Adipose tissue (tissue), 3 donors: ENCODE results near the gene GMDS. TPM values are rescaled to one million over a fixed set of nuclear protein-coding genes. Genes with fewer than 3 reads are reported as not detected.

Experiments used
- H3K27ac ChIP-seq: one replicate; pipeline ENCODE4 v1.5.1; 2013; ENCODE audit warnings: low read depth, low read length
- WGBS, 3 donors: extraction: QIAGEN DNeasy Blood & Tissue Kit; methylation state at CpG; one replicate each; pipeline ENCODE4 v1.1.7; 2013; 5-methylcytosine and 5-hydroxymethylcytosine counted together
- polyA plus RNA-seq, 3 donors: library from polyadenylated mRNA; stranded (reverse); fragments of 200-250 nt; gene quantifications; one replicate each; pipeline ENCODE4 v1.2.3, GENCODE V29; 2013
- donor health status: healthy with polysubstance abuse.
- donor health status: Bipolar disorder and iron deficiency.
- donor health status: healthy.

The GMDS gene
- polyA plus RNA-seq, 3 donors, result 13.6 to 21.4 (median 14.9) TPM

DNA sequence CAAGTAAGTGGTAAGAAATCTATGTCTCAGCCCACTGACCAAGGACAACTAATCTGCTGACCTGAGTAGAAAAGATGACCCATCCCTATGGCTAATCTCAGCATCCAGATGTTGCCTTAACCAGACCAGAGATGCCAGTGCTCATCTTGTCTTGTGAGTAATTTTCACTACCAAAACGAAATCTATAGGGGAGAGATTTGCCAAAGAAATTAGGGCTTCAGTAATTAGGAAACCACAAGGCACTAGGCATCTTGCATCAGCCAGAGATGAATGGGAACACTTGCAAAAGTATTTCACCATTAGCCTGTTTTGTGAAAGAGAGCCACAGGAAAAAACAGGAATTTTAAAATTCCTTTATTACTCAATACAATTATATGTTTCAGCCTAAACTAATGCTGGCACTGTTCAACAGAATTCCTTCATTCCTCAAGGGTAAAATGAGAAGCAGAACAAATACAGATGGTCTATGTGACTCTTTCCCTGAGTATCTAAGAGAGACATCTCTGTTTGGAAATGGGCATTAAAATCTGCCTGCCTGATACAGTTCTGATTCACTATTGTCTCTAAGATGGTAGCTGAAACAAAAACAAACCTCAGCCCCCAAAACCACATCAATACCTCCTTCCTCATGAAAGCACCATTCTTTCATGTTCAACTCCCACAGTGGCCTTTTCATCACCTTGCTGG lies 87.8 kb downstream of the GMDS start:
- WGBS, 3 donors, result 8 to 64% (median 20%) methylated on average over 1 of the region's 1 CpG

DNA sequence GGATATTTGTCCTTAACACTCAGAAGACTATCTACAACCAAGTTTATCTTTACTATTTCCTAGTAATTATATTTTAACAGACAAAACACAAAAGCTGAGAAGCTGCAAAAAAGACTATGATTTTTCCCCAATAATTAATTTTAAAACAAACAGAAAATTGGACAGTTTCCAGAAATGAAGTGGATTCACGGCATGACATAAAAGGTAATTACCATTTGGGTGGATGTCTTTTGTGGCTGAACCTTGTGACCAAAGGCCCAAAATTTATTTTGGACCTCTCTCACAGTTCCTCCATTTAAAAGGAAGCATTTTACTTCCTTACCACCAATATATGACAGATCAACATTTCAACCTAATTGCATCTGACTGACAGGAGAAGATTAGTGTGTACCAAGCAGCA lies 90.2 kb downstream of the GMDS start:
- 42 to 55% (median 49%) methylated on average over 1 of the region's 1 CpG for WGBS, 3 donors
- H3K27ac ChIP-seq, result no peak overlapping the region

More for the DNA sequence above, 87.8 kb downstream of the GMDS start:
- H3K27ac ChIP-seq, result no peak overlapping the region

DNA sequence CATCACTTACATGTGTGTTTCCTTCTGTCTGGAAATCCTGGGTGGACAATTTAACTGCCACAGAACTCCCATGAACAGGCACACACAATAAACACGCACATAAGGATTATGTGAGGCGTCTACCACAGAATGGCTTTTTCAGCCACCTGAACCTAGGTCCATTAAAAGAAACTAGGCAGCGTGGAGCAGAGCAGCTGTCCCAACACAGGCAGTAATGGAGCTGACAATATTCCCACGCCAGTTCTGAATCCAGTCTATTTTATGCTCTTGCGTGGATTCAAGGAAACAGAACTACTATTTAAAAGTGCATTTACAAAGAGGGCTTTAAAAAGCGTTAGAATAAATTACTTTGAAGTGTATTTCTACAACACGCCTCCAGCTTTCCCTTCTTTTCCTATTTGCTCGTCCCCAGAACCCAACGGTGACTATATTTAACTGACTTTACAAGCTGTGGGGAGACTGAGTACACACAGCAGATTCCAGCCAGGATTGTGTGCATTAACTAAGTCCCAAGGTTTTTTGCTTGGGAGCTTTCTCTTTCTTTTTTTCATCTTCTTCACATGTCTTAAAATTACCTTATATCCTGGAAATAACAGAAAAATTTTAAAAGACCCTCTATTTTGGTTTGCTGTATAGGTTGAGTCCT lies 95.9 kb downstream of the GMDS start:
- 54 to 93% (median 92%) methylated on average over 9 of the region's 9 CpGs for WGBS, 3 donors
- H3K27ac ChIP-seq, result no peak overlapping the region

DNA sequence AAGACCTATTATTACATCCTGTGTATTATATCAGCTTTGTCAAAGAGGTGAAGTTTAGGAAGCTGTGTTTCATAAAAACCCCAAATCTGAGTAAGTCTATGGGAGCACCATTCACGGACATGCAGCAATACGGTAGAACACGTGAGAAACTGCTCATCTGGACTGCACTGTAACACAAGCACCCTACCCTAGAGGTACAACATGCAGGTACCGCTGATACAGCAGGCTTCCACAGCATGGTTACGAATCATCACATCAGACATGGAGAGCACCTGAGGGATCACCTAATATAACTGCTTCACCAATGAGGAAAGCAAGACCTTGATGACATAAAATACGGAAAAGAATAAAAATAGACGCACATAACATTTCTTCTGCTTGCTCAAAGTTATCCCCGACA lies 96.7 kb downstream of the GMDS start:
- 67 to 96% (median 95%) methylated on average over 8 of the region's 8 CpGs for WGBS, 3 donors
- no peak overlapping the region for H3K27ac ChIP-seq

DNA sequence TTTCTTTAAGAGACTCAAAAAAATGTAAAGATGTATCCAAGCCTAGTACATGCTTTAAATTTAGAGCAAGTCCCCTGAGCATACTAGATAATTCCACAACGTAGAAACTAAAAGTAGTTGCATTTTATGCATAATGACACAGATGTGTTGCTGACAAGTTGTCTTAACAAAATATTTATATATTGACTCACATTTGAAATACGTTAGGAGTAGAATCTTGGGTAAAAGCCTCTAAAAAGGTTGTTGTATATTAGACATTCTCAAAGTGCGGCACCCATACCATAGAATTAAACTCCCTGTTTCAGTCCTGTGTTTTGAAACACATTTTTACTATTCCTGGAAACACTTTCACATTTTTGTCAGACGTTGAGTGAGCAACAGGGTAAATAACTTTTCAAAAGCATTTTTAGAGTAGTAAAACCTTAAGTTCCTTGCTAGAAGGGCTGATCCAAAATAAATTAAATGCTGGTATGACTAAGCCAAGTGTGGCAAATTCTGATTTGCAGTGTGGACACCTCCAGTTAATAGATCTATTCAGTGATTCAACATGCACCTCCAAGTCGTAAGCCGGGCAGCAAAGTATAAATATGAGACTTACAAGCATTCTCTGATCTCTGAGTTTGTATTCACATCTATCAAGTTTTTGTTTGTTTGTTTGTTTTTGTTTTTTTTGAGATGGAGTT lies 97.5 kb downstream of the GMDS start:
- WGBS, 3 donors, result 71 to 77% (median 77%) methylated on average over 6 of the region's 6 CpGs

DNA sequence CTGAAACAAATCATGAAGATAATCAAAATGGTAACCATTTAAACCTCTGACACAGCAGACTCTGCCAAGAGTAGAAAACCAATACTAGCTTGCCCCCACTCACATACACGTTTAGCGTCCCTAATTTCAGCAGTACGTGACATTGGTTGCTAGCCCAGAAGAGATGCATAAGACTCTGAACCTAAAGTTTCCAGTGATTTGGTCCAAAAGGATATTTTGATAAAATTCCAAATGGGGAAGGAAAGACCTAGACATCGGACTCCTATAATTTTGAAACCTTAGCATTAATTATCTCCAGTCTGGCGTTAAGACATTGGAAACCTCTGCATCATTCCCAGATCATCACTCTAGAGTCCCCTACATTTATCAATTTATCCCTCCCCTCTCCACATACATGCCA lies 98.1 kb downstream of the GMDS start:
- no peak overlapping the region for H3K27ac ChIP-seq
- 82 to 89% (median 88%) methylated on average over 5 of the region's 5 CpGs for WGBS, 3 donors

More for the DNA sequence above, 97.5 kb downstream of the GMDS start:
- H3K27ac ChIP-seq, result no peak overlapping the region

DNA sequence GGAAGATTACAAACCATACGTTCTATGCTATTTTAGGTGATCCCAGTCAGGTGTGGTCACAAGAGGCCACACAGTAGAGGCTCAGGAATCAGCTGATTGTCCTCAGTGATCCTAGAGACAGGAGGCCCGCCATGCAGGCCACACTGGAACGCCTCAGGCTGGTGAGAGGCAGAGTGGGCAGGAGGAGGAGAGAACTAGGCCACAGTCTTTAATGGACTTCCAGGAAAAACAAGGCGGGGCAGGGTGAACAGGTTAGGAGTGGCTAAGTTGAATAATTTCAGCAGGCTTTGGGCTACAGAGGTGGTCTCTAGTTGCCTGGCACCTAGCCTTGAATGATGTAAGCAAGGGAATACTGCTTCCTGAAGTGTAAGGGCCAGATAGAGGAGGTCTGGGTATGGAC lies 101.2 kb downstream of the GMDS start:
- 91 to 95% (median 94%) methylated on average over 4 of the region's 4 CpGs for WGBS, 3 donors
- no peak overlapping the region for H3K27ac ChIP-seq

DNA sequence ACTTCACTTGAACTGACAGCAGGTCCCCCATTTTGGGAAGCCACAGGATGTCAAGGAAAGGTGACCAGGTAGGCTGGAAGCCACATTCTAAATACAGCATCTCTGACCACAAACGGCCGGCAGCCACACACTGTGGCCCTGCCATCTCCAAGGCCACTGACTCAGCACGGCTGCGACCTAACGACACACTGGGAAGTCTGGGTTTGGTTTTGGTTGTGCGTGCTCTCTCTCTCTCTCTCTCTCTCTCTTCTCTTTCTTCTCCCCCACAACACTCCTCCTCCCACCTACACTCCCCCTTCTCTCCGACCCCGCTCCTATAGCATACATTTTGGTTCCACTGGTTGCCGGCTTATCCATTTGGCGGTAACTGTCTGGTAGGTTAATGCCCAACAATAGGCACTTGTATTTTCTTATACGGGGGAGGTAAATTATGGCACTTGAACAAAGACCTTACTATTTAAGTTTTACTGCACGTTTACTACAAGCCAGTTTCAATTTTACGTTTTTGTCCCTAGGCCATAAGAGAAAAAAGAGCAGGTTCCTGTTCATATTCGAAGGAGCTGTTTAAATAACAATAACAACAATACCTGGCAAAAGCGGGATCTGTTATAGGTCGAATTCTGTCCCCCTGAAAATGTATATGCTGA lies 103.6 kb downstream of the GMDS start:
- WGBS, 3 donors, result 66 to 73% (median 72%) methylated on average over 16 of the region's 16 CpGs
- no peak overlapping the region for H3K27ac ChIP-seq

DNA sequence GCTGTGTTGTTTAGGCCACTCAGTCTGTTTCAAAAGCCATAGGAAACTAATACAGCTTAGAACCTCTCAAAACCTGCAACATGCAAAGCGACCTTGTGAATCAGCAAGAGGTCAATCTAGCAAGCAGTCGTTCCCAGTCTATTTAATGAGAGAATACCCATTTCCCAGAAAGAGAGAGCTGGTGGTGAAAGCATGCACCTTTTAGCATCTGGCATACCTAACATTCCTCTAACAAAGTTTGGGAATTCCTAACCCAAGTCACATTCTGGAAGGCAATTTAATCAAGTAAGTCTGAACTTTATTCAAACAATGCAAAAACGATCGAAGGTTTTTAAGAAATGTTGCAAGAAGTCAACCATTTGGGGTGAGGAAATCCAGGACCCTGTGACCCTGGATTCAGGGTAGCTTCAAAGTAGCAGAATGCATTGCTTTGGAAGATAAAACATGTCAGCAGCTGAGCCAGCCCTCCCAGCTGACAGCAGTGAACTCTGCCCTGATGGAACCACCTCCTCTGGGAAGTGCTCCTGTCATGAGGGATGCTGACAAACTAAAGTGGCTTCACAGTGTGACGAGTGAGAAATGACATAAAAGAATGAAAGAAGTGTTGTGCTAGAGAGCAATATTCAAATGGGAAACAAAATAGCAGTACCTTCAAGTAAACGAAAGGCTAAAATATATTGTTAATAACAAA lies 104.8 kb downstream of the GMDS start:
- 72 to 80% (median 77%) methylated on average over 6 of the region's 6 CpGs for WGBS, 3 donors
- no peak overlapping the region for H3K27ac ChIP-seq

DNA sequence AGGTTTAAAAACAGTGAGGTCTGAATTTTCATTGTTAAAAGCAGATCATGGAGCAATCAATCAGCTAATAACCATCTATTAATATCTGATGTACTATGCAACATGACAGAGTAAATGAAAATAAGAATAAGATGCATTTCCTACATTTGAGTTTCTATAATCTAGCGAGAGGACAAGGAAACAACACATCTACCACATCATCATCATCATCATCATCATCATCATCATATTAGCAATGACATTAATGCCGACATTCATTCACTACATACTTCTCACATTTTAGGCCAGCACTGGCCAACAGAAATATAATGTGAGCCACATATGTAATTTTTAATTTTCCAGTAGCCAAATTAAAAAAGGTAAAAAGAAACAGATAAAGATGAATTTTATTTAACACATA lies 110.0 kb downstream of the GMDS start:
- WGBS, 3 donors, result 95 to 100% (median 96%) methylated on average over 2 of the region's 2 CpGs
- no peak overlapping the region for H3K27ac ChIP-seq

DNA sequence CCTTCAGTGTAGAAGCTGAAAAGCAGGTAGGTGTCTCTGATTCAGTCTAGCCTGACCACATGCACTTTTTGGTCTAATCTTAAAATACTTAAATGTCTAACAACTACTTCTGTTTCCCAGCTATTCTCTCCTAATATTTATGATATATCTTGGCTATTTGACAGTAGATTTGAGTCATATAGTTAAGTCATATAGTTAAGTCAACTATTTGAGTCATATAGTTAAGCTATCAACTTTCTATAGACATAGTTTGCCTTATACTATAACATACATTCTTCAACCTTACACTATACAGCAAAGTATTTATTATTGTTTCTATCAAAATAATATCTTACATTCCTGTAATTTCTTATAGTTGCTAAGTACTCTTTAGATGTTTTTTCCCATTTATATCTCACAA lies 110.9 kb downstream of the GMDS start:
- no peak overlapping the region for H3K27ac ChIP-seq

DNA sequence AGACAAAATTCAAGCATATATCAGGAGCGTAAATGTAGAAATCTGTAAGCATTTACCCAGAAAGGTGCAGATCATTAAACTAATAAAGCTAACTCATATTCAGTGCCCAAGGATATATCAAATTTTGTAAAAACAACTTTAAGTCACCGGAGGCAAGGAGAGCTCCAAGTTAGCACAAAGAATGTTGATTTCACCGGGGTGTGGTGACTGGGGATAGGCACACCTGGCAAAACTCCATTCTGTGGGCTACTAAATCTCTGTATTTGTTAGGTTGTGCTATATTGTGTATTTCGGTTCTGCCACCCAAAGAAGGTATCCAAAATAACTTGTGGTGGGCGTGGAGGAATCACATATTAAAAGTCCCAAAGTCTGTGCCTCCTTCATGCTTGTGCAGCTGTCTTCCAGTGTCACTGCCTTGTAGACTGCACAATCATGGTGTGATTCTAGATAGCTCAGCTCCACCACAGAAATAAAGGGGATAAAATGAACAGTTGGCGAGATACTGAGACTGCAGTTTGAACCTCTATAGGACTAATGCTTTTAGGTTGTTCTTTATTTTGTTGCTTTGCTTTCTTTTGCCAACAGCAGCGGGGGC lies 111.6 kb downstream of the GMDS start:
- whole genome bisulfite sequencing, 3 donors, result 78 to 93% (median 89%) methylated on average over 7 of the region's 7 CpGs

DNA sequence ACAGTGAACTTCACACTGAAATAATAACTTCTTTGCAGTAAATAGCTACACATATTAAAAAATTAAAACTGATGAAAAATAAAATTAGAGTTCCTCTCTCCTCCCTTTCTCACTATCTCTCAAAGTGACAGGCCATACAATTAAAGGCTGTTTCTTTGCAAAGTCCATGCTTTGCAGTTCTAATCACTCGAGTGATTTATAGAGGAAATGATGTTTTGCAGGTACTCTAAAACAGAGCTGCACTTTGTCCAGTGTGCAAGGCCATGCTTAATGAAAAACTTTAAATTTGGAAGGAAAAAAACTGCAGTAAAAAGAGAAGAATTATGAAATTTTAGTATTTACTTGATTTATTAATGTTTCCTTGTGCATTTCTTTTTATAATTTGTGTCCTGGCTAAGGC lies 112.5 kb downstream of the GMDS start:
- WGBS, 3 donors, result 41 to 51% (median 49%) methylated on average over 1 of the region's 1 CpG
- H3K27ac ChIP-seq, result no peak overlapping the region

More for the DNA sequence above, 111.6 kb downstream of the GMDS start:
- no peak overlapping the region for H3K27ac ChIP-seq

DNA sequence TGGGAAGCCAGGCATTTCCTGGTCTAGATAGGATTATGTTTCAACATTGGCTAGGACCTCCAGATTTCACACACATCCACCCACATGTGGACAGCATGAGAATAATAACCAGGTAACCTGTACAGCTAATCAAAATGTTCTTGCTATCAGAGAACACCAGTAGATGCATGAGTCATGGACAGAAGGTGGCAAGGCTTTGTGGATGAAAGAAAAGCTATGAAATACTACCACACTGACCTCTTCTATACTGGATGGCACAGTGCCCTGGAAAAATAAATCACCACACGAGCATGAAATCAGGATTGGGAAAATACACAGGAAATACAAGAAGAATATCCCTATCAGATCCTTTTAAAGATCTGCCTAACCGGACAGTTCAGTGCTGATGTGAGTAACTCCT lies 113.0 kb downstream of the GMDS start:
- H3K27ac ChIP-seq, result no peak overlapping the region
- 30 to 59% (median 58%) methylated on average over 2 of the region's 2 CpGs for WGBS, 3 donors

DNA sequence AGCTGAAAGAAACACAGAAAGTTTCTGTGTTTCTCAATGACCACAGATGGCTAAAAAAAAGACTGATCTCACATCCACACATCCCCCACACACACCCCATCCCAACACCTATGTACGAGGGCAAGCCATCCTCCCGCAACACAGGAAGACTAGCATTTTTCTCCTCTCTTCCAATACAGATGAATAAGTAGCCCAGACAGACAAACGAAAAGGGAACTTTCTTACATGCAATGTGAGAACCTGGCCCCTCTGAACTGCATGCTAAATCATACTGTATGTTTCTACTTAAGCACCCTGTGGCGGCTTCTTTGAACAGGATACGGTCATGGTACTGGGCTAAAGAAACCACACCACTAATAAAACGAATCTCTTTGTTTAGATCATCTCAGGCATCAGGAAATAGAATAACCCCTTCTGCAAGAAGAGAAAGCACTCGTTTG lies 116.2 kb downstream of the GMDS start:
- 51 to 72% (median 53%) methylated on average over 7 of the region's 7 CpGs for WGBS, 3 donors
- no peak overlapping the region for H3K27ac ChIP-seq

DNA sequence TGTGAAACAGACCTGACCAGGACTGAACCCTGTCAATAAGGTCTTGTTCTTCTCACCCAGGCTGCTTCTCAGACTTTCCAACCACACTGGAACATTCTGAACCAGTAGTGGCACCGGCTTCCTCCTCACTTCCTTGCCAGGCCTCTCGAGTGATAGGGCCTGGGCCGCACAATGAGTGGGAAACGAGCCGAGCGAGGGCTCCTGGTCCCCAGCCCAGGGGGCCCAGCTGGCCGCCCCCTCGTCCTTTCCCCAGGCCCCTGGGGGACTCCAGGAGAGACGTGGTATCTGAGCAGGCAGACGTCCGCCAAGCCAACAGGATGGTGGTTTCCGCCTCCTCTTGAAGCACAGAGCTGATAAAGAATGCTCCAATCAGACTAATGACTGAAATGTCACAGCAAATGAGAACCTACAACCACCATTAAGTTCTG lies 117.9 kb downstream of the GMDS start:
- 43 to 78% (median 45%) methylated on average over 12 of the region's 12 CpGs for whole genome bisulfite sequencing, 3 donors

DNA sequence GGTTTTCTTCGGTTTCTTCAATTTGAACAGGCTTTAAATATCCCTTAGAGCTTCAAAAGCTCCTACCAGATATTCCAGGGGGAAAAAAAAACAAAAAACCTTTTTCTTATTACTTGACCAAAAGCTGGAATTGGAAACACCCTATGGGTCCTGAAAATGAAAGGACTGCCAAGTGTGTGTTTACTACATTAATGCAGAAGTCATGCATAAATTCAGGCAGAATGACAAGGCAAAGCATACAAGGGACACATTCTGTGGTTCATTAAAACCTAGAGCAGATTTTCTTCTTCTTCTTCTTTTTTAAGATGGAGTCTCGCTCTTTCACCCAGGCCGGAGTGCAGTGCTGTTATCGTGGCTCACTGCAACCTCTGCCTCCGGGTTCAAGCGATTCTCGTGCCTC lies 119.1 kb downstream of the GMDS start:
- WGBS, 3 donors, result 76 to 96% (median 90%) methylated on average over 7 of the region's 7 CpGs
- no peak overlapping the region for H3K27ac ChIP-seq

More for the DNA sequence above, 117.9 kb downstream of the GMDS start:
- no peak overlapping the region for H3K27ac ChIP-seq

DNA sequence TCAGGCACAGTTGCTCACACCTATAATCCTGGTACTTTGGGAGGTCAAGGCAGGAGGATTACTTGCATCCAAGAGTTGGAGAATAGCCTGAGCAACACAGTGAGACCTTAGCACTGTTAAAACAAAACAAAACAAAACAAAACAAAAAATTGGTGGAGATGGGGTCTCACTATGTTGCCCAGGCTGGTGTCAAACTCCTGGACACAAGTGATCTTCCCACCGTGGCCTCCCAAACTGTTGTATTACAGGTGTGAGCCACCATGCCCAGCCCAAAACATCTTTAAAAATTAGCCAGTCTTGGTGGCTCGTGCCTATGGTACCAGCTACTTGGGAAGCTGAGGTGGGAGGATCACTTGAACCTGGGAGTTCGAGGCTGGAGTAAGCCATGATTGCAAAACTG lies 120.2 kb downstream of the GMDS start:
- WGBS, 3 donors, result 87 to 95% (median 93%) methylated on average over 3 of the region's 3 CpGs
- H3K27ac ChIP-seq, result no peak overlapping the region
